ENCODE results near the gene RPL6. TPM values are rescaled to one million over a fixed set of nuclear protein-coding genes. Genes with fewer than 3 reads are reported as not detected.
A peak's percentile ranks its signal among the peaks of the same experiment; 100 is the strongest.
"Not testable (repeated sequence)": the region's sequence is repeated elsewhere in the genome, so short reads cannot be mapped to it uniquely, and the experiment has no call there.

RPL6 gene
- total RNA-seq, 1 experiment from 2014 or later, result 1,421 TPM

GRCh38 chr12:112409906-112410244 lies 470 bp upstream of the RPL6 start:
- H3K27me3 ChIP-seq (ENCODE audit: insufficient read depth, low read depth), result no peaks in the 10 kb centered on the region
- peaks cover 33% of the 10 kb centered on the region for H3K36me3 ChIP-seq (ENCODE audit: low read depth)
- POLR2A ChIA-PET (ENCODE audit: unreplicated experiment), result no interaction called here
- no peak overlapping the region; the same call in 1 of the 2 replicates for H3K4me2 ChIP-seq
- no peaks in the 10 kb centered on the region for H3K9me3 ChIP-seq (ENCODE audit: insufficient read depth, low read depth)
- H2AFZ ChIP-seq, result no peak overlapping the region
- TF ChIP-seq EZH2 (IDR thresholded peaks at IDR 0.05; ENCODE audit: low read depth), result no peak
- TF ChIP-seq CTCF (conservative IDR thresholded peaks at IDR 0.05), result no peak
- no peak overlapping the region for H3K4me3 ChIP-seq
- H4K20me1 ChIP-seq (ENCODE audit: insufficient read depth), result peaks cover 38% of the 10 kb centered on the region
- BruUV-seq (replicated peaks), result no TSS peak
- CTCF ChIA-PET, result no interaction called here
- no peak for DNase-seq
- H3K79me2 ChIP-seq (ENCODE audit: low read depth), result peaks cover 32% of the 10 kb centered on the region
- H3K9me2 ChIP-seq (ENCODE audit: insufficient read depth), result no peaks in the 10 kb centered on the region
- intact Hi-C loops (cut with micrococcal nuclease; ENCODE audit: unreplicated experiment), result loop anchor here (5.0 kb wide), 1 partner anchor 723 kb away; the partner anchor contains the start of genes ACAD10 and BRAP
- no peak overlapping the region for H3K27ac ChIP-seq
- peaks cover 14% of the 10 kb centered on the region for H3K4me1 ChIP-seq (replicated peaks; ENCODE audit: insufficient read depth)
- peaks cover 51% of the 10 kb centered on the region for H3F3A ChIP-seq (ENCODE audit: insufficient read depth, low read depth)

GRCh38 chr12:112408621-112409020 lies 784 bp downstream of the RPL6 start:
- H3K36me3 ChIP-seq (ENCODE audit: low read depth), result peaks cover 43% of the 10 kb centered on the region
- H3K4me2 ChIP-seq, result peak overlapping the region; percentile 97
- H2AFZ ChIP-seq, result 0 out of 2 replicates have a peak overlapping the region, but pooled peaks have one; percentile 71
- no peaks in the 10 kb centered on the region for H3K9me3 ChIP-seq (ENCODE audit: insufficient read depth, low read depth)
- BruUV-seq (replicated peaks), result no TSS peak
- no peaks in the 10 kb centered on the region for H3K9me2 ChIP-seq (ENCODE audit: insufficient read depth)
- ChIA-PET POLR2A (ENCODE audit: unreplicated experiment) (no interaction called here), CTCF (no interaction called here)
- peaks cover 32% of the 10 kb centered on the region for H3K79me2 ChIP-seq (ENCODE audit: low read depth)
- H3F3A ChIP-seq (ENCODE audit: insufficient read depth, low read depth), result peaks cover 63% of the 10 kb centered on the region
- H3K4me1 ChIP-seq (replicated peaks; ENCODE audit: insufficient read depth), result peaks cover 14% of the 10 kb centered on the region
- DNase-seq, result no peak
- peaks cover 45% of the 10 kb centered on the region for H4K20me1 ChIP-seq (ENCODE audit: insufficient read depth)
- peak overlapping the region; percentile 83 for H3K4me3 ChIP-seq
- peak overlapping the region; percentile 94 for H3K27ac ChIP-seq
- intact Hi-C loops (cut with micrococcal nuclease; ENCODE audit: unreplicated experiment), result no loop called here
- TF ChIP-seq EZH2 (IDR thresholded peaks at IDR 0.05; ENCODE audit: low read depth) (no peak), CTCF (conservative IDR thresholded peaks at IDR 0.05) (no peak)
- H3K27me3 ChIP-seq (ENCODE audit: insufficient read depth, low read depth), result no peaks in the 10 kb centered on the region

GRCh38 chr12:112407683-112408082 lies 1.7 kb downstream of the RPL6 start:
- H3K9me3 ChIP-seq (ENCODE audit: insufficient read depth, low read depth); H2AFZ ChIP-seq; BruUV-seq (replicated peaks); H3K27me3 ChIP-seq (ENCODE audit: insufficient read depth, low read depth); CTCF ChIA-PET; POLR2A ChIA-PET (ENCODE audit: unreplicated experiment); intact Hi-C loops (cut with micrococcal nuclease; ENCODE audit: unreplicated experiment); H3K9me2 ChIP-seq (ENCODE audit: insufficient read depth); DNase-seq: not testable (repeated sequence)
- H4K20me1 ChIP-seq (ENCODE audit: insufficient read depth), result peaks cover 45% of the 10 kb centered on the region
- H3K27ac ChIP-seq, result peak overlapping the region; percentile 2; the same call in 1 of the 2 replicates
- peaks cover 32% of the 10 kb centered on the region for H3K79me2 ChIP-seq (ENCODE audit: low read depth)
- peak overlapping the region; percentile 97 for H3K4me2 ChIP-seq
- peak overlapping the region; percentile 83 for H3K4me3 ChIP-seq
- peaks cover 43% of the 10 kb centered on the region for H3K36me3 ChIP-seq (ENCODE audit: low read depth)
- H3K4me1 ChIP-seq (replicated peaks; ENCODE audit: insufficient read depth), result peaks cover 14% of the 10 kb centered on the region
- H3F3A ChIP-seq (ENCODE audit: insufficient read depth, low read depth), result peaks cover 71% of the 10 kb centered on the region
